ENCODE data around the gene NINL.

- TF ChIP-seq CTCF (IDR thresholded peaks at IDR 0.05; ENCODE audit: poor library complexity) (no peak), EZH2 (IDR thresholded peaks at IDR 0.05; ENCODE audit: borderline replicate concordance) (no peak)
These were observed 16.3 kb upstream of the NINL start for GRCh38 chr20:25601659-25602058.
